HEK293 (cell line): ENCODE results near the gene DUSP15.

Experiments
- CTCF ChIA-PET: fragments of 350-600 bp; formaldehyde crosslinking; extraction: SDS; loops from one replicate; lab custom pipeline; 2021; ENCODE audit warnings: antibody characterized with exemption; lab: Yijun Ruan, JAX
- POLR2A ChIA-PET: fragments of 300-600 bp; formaldehyde crosslinking; extraction: SDS; loops from one replicate; lab custom pipeline; 2020; ENCODE audit warnings: antibody characterized with exemption, inconsistent platforms; lab: Yijun Ruan, JAX
- H3K27ac ChIP-seq: fragments of 200-500 bp; sonication (Bioruptor generic); 2 replicates; pipeline ENCODE4 v1.5.1; 2014; ENCODE audit warnings: low read depth, low read length, control low read depth, inconsistent platforms; ENCODE audit errors: extremely low read depth
- H3K36me3 ChIP-seq, 2 experiments: fragments of 200-500 bp in 1 of 2; sonication (Bioruptor generic) in 1 of 2; 1 replicate in 1 of 2; 2 replicates in 1 of 2; pipeline ENCODE4 v1.5.1; 2014 to 2017; ENCODE audit warnings: inconsistent platforms in 2 of 2, low read length in 2 of 2; ENCODE audit not compliant: control insufficient read depth in 2 of 2, insufficient read depth in 1 of 2
- H3K4me1 ChIP-seq: fragments of 200-500 bp; sonication (Bioruptor generic); 2 replicates; pipeline ENCODE4 v1.5.1; 2014; ENCODE audit warnings: mild to moderate bottlenecking, low read length, inconsistent platforms; ENCODE audit not compliant: control insufficient read depth, insufficient read depth
- H3K4me3 ChIP-seq: 2 replicates; pipeline ENCODE4 v1.5.1; 2011; ENCODE audit warnings: low read depth, mild to moderate bottlenecking, control low read depth, low read length, moderate library complexity
- H3K9me3 ChIP-seq: fragments of 200-500 bp; sonication (Bioruptor generic); 2 replicates; pipeline ENCODE4 v1.5.1; 2014; ENCODE audit warnings: low read depth, low read length, inconsistent platforms; ENCODE audit not compliant: control insufficient read depth, insufficient read depth
- GLI2 ChIP-seq: fragments of 450-650 bp; formaldehyde crosslinking; IDR thresholded peaks from 2 replicates; pipeline ENCODE4; 2017; ENCODE audit warnings: missing biosample characterization, missing genetic modification characterization, low read depth, borderline replicate concordance
- GLI4 ChIP-seq: fragments of 450-650 bp; formaldehyde crosslinking; IDR thresholded peaks from 2 replicates; pipeline ENCODE4 v1.5.1; 2016; ENCODE audit warnings: missing biosample characterization, missing genetic modification characterization
- WT1 ChIP-seq: fragments of 450-650 bp; formaldehyde crosslinking; IDR thresholded peaks from 2 replicates; pipeline ENCODE4 v1.5.1; 2016; ENCODE audit warnings: missing biosample characterization, missing genetic modification characterization
- ZNF16 ChIP-seq: fragments of 450-650 bp; formaldehyde crosslinking; IDR thresholded peaks from 2 replicates; pipeline ENCODE4 v1.5.1; 2016; ENCODE audit warnings: low read depth, missing biosample characterization, missing genetic modification characterization
- ZNF292 ChIP-seq: fragments of 450-650 bp; formaldehyde crosslinking; IDR thresholded peaks from 2 replicates; pipeline ENCODE4 v1.5.1; 2016; ENCODE audit warnings: low read depth, missing biosample characterization, missing genetic modification characterization, borderline replicate concordance
- ZNF341 ChIP-seq: fragments of 450-650 bp; formaldehyde crosslinking; IDR thresholded peaks from 2 replicates; pipeline ENCODE4; 2016; ENCODE audit warnings: low read depth, missing biosample characterization, missing genetic modification characterization
- ZNF394 ChIP-seq: fragments of 450-650 bp; formaldehyde crosslinking; IDR thresholded peaks from 2 replicates; pipeline ENCODE4 v1.5.1; 2016; ENCODE audit warnings: missing biosample characterization, missing genetic modification characterization, mild to moderate bottlenecking, moderate library complexity, borderline replicate concordance
- ZNF530 ChIP-seq: fragments of 450-650 bp; formaldehyde crosslinking; IDR thresholded peaks from 2 replicates; pipeline ENCODE4 v1.5.1; 2016; ENCODE audit warnings: low read depth, missing biosample characterization, missing genetic modification characterization
- ZNF544 ChIP-seq: fragments of 450-650 bp; formaldehyde crosslinking; IDR thresholded peaks from 2 replicates; pipeline ENCODE4 v1.5.0; 2017; ENCODE audit warnings: missing biosample characterization, missing genetic modification characterization
- ZNF571 ChIP-seq: fragments of 450-650 bp; formaldehyde crosslinking; IDR thresholded peaks from 2 replicates; pipeline ENCODE4 v1.5.0; 2017; ENCODE audit warnings: missing biosample characterization, missing genetic modification characterization
- ZNF624 ChIP-seq: fragments of 450-650 bp; formaldehyde crosslinking; IDR thresholded peaks from 2 replicates; pipeline ENCODE4 v1.5.1; 2017; ENCODE audit warnings: missing biosample characterization, missing genetic modification characterization
- ZNF629 ChIP-seq: fragments of 450-650 bp; formaldehyde crosslinking; IDR thresholded peaks from 2 replicates; pipeline ENCODE4 v1.5.1; 2017; ENCODE audit warnings: missing biosample characterization, missing genetic modification characterization
- ZNF660 ChIP-seq: fragments of 450-650 bp; IDR thresholded peaks from 2 replicates; pipeline ENCODE4 v1.5.1; 2018; ENCODE audit warnings: missing biosample characterization, mild to moderate bottlenecking, missing genetic modification characterization
- ZNF777 ChIP-seq: fragments of 450-650 bp; formaldehyde crosslinking; IDR thresholded peaks from 2 replicates; pipeline ENCODE4 v1.5.1; 2017; ENCODE audit warnings: missing biosample characterization, missing genetic modification characterization, borderline replicate concordance
- ZNF837 ChIP-seq: fragments of 450-650 bp; formaldehyde crosslinking; IDR thresholded peaks from 2 replicates; pipeline ENCODE4 v1.5.1; 2016; ENCODE audit warnings: missing biosample characterization, missing genetic modification characterization
- TF ChIP-seq, protein P1 (sequence below): fragments of 450-650 bp; formaldehyde crosslinking; IDR thresholded peaks from 2 replicates; pipeline ENCODE4 v1.5.1; 2016; ENCODE audit warnings: missing biosample characterization, missing genetic modification characterization
- TF ChIP-seq, protein P2 (sequence below): fragments of 450-650 bp; formaldehyde crosslinking; IDR thresholded peaks from 2 replicates; pipeline ENCODE4 v1.5.1; 2016; ENCODE audit warnings: missing biosample characterization, missing genetic modification characterization
- TF ChIP-seq, protein P3 (sequence below): fragments of 450-650 bp; formaldehyde crosslinking; IDR thresholded peaks from 2 replicates; pipeline ENCODE4 v1.5.1; 2016; ENCODE audit warnings: missing biosample characterization, missing genetic modification characterization
- TF ChIP-seq, protein P4 (sequence below): fragments of 450-650 bp; formaldehyde crosslinking; optimal IDR thresholded peaks from 2 replicates; pipeline ENCODE3; 2016; ENCODE audit warnings: missing biosample characterization, mild to moderate bottlenecking, missing genetic modification characterization
- TF ChIP-seq, protein P5 (sequence below): fragments of 450-650 bp; formaldehyde crosslinking; IDR thresholded peaks from 2 replicates; pipeline ENCODE4 v1.5.1; 2016; ENCODE audit warnings: missing biosample characterization, missing genetic modification characterization
- TF ChIP-seq, protein P6 (sequence below): fragments of 450-650 bp; formaldehyde crosslinking; IDR thresholded peaks from 2 replicates; pipeline ENCODE4 v1.5.1; 2017; ENCODE audit warnings: missing biosample characterization, missing genetic modification characterization

DUSP15 gene

DNA sequence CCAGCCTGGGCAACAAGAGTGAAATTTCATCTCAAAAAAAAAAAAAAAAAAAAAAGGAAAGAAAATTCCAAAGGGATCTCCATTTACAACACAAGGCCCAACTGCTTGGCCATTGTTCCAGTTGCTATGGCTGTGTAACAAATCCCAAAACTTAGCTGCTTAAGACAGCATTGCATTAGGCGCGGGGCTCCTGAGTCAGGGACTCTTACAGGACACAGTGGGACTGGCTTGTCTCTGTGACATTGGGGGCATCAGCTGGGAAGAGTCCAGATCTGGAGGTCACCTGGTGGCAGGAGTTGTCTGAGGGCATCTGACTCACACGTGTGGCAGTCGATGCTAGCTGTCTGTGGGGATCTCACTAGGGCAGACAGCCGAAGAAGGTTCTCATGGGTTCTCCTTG lies 35.7 kb upstream of the DUSP15 start:
- POLR2A ChIA-PET: no interaction called here
- Histone ChIP-seq H3K4me1 (no peaks in the 10 kb centered on the region), H3K27ac (no peak overlapping the region), H3K36me3 (no peaks in the 10 kb centered on the region), H3K9me3 (no peaks in the 10 kb centered on the region), H3K4me3 (no peak overlapping the region)
- TF ChIP-seq ZNF530 (tag by site-specific recombination): no peak
- TF ChIP-seq, protein P1, sequence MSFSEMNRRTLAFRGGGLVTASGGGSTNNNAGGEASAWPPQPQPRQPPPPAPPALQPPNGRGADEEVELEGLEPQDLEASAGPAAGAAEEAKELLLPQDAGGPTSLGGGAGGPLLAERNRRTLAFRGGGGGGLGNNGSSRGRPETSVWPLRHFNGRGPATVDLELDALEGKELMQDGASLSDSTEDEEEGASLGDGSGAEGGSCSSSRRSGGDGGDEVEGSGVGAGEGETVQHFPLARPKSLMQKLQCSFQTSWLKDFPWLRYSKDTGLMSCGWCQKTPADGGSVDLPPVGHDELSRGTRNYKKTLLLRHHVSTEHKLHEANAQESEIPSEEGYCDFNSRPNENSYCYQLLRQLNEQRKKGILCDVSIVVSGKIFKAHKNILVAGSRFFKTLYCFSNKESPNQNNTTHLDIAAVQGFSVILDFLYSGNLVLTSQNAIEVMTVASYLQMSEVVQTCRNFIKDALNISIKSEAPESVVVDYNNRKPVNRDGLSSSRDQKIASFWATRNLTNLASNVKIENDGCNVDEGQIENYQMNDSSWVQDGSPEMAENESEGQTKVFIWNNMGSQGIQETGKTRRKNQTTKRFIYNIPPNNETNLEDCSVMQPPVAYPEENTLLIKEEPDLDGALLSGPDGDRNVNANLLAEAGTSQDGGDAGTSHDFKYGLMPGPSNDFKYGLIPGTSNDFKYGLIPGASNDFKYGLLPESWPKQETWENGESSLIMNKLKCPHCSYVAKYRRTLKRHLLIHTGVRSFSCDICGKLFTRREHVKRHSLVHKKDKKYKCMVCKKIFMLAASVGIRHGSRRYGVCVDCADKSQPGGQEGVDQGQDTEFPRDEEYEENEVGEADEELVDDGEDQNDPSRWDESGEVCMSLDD (tag by site-specific recombination): no peak
- no peak for TF ChIP-seq ZNF341 (tag by site-specific recombination)
- no peak for TF ChIP-seq ZNF394
- TF ChIP-seq ZNF777 (tag by site-specific recombination): no peak
- no peak for TF ChIP-seq WT1 (tag by site-specific recombination)
- TF ChIP-seq GLI4 (tag by site-specific recombination): no peak
- TF ChIP-seq, protein P2, sequence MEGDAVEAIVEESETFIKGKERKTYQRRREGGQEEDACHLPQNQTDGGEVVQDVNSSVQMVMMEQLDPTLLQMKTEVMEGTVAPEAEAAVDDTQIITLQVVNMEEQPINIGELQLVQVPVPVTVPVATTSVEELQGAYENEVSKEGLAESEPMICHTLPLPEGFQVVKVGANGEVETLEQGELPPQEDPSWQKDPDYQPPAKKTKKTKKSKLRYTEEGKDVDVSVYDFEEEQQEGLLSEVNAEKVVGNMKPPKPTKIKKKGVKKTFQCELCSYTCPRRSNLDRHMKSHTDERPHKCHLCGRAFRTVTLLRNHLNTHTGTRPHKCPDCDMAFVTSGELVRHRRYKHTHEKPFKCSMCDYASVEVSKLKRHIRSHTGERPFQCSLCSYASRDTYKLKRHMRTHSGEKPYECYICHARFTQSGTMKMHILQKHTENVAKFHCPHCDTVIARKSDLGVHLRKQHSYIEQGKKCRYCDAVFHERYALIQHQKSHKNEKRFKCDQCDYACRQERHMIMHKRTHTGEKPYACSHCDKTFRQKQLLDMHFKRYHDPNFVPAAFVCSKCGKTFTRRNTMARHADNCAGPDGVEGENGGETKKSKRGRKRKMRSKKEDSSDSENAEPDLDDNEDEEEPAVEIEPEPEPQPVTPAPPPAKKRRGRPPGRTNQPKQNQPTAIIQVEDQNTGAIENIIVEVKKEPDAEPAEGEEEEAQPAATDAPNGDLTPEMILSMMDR (tag by site-specific recombination): no peak
- TF ChIP-seq, protein P3, sequence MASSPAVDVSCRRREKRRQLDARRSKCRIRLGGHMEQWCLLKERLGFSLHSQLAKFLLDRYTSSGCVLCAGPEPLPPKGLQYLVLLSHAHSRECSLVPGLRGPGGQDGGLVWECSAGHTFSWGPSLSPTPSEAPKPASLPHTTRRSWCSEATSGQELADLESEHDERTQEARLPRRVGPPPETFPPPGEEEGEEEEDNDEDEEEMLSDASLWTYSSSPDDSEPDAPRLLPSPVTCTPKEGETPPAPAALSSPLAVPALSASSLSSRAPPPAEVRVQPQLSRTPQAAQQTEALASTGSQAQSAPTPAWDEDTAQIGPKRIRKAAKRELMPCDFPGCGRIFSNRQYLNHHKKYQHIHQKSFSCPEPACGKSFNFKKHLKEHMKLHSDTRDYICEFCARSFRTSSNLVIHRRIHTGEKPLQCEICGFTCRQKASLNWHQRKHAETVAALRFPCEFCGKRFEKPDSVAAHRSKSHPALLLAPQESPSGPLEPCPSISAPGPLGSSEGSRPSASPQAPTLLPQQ: no peak
- no peak for TF ChIP-seq ZNF292
- no peak for TF ChIP-seq ZNF660 (tag by site-specific recombination)
- no peak for TF ChIP-seq ZNF544
- TF ChIP-seq, all 188 proteins: peak for 0
- CTCF ChIA-PET: no interaction called here

DNA sequence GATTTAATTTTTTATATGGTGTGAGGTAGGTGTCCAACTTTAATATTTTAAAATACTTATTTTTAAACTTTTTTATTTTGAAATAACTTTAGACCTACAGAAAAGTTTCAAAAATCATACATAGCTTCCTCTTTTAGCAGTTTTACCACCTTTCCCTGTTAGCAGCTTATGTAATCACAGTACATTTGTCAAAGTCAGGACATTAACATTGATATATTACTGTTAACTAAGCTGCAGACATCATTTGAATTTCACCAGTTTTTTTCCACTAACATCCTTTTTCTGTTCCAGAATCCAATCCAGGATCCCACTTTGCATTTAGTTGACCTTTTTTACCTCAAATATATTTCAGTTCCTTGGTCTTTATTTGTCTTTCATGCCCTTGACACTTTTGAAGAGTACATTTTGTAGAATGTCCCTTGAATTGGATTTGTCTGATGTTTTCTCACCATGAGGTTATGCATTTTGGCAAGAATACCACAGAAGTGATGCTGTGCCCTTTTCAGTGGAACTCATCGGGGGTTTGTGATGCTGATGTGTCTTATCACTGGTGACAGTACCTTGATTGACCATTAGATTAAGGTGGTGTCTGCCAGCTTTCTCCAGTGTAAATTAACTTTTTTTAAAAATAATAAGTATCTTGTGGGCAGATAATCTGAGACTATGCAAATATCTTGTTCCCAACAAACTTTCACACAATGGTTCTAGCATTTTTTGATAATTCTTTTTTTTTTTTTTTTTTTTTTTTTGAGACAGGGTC lies 33.5 kb upstream of the DUSP15 start:
- no peaks in the 10 kb centered on the region for H3K4me1 ChIP-seq
- ChIA-PET CTCF (no interaction called here), POLR2A (no interaction called here)
- H3K9me3 ChIP-seq: no peaks in the 10 kb centered on the region
- H3K4me3 ChIP-seq: no peak overlapping the region
- no peak overlapping the region for H3K27ac ChIP-seq
- H3K36me3 ChIP-seq: no peaks in the 10 kb centered on the region
- TF ChIP-seq ZNF777 (tag by site-specific recombination): no peak
- no peak for TF ChIP-seq ZNF571
- TF ChIP-seq ZNF837: no peak
- no peak for TF ChIP-seq ZNF16 (tag by site-specific recombination)
- TF ChIP-seq, protein P4, sequence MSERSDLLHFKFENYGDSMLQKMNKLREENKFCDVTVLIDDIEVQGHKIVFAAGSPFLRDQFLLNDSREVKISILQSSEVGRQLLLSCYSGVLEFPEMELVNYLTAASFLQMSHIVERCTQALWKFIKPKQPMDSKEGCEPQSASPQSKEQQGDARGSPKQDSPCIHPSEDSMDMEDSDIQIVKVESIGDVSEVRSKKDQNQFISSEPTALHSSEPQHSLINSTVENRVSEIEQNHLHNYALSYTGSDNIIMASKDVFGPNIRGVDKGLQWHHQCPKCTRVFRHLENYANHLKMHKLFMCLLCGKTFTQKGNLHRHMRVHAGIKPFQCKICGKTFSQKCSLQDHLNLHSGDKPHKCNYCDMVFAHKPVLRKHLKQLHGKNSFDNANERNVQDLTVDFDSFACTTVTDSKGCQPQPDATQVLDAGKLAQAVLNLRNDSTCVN (tag by site-specific recombination): no peak
- no peak for TF ChIP-seq GLI2 (tag by site-specific recombination)
- TF ChIP-seq, protein P5, sequence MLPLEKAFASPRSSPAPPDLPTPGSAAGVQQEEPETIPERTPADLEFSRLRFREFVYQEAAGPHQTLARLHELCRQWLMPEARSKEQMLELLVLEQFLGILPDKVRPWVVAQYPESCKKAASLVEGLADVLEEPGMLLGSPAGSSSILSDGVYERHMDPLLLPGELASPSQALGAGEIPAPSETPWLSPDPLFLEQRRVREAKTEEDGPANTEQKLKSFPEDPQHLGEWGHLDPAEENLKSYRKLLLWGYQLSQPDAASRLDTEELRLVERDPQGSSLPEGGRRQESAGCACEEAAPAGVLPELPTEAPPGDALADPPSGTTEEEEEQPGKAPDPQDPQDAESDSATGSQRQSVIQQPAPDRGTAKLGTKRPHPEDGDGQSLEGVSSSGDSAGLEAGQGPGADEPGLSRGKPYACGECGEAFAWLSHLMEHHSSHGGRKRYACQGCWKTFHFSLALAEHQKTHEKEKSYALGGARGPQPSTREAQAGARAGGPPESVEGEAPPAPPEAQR (tag by site-specific recombination): no peak
- no peak for TF ChIP-seq ZNF629 (tag by site-specific recombination)
- no peak for TF ChIP-seq ZNF624 (tag by site-specific recombination)
- TF ChIP-seq, protein P6, sequence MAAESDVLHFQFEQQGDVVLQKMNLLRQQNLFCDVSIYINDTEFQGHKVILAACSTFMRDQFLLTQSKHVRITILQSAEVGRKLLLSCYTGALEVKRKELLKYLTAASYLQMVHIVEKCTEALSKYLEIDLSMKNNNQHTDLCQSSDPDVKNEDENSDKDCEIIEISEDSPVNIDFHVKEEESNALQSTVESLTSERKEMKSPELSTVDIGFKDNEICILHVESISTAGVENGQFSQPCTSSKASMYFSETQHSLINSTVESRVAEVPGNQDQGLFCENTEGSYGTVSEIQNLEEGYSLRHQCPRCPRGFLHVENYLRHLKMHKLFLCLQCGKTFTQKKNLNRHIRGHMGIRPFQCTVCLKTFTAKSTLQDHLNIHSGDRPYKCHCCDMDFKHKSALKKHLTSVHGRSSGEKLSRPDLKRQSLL (tag by site-specific recombination): no peak
